Calu3 (cell line): ENCODE measurements around the gene BTF3L4. TPM values are rescaled to one million over a fixed set of nuclear protein-coding genes. Genes with fewer than 3 reads are reported as not detected.

Source experiments
- BruUV-seq: library from RNA; stranded (reverse); fragments of 400-500 nt; replicated peaks from 2 replicates; lab custom pipeline; 2021; lab: Mats Ljungman, UMichigan
- CTCF ChIA-PET: fragments of 300-600 bp; sonication (Branson Sonifier 250); formaldehyde crosslinking; loops from one replicate; lab custom pipeline; 2022; ENCODE audit warnings: antibody characterized with exemption; lab: Charles Lee
- DNase-seq: peaks from one replicate; pipeline ENCODE4 v3.0.0; 2022
- H3K27ac Mint-ChIP-seq: one replicate; pipeline ENCODE4 v1.8.0; 2022; ENCODE audit warnings: mixed read lengths; ENCODE audit not compliant: unreplicated experiment
- H3K27me3 Mint-ChIP-seq: one replicate; pipeline ENCODE4 v1.8.0; 2022; ENCODE audit warnings: mixed read lengths; ENCODE audit not compliant: unreplicated experiment
- H3K36me3 Mint-ChIP-seq: one replicate; pipeline ENCODE4 v1.8.0; 2022; ENCODE audit warnings: mild to moderate bottlenecking, moderate library complexity, mixed read lengths; ENCODE audit not compliant: insufficient read depth, unreplicated experiment
- H3K4me1 Mint-ChIP-seq: one replicate; pipeline ENCODE4 v1.8.0; 2022; ENCODE audit warnings: mild to moderate bottlenecking, low read depth, mixed read lengths; ENCODE audit not compliant: unreplicated experiment
- H3K4me3 Mint-ChIP-seq: one replicate; pipeline ENCODE4 v1.8.0; 2022; ENCODE audit warnings: mild to moderate bottlenecking, low read depth, moderate library complexity, mixed read lengths; ENCODE audit not compliant: unreplicated experiment
- H3K9me3 Mint-ChIP-seq: one replicate; pipeline ENCODE4 v1.8.0; 2022; ENCODE audit warnings: low read depth, mixed read lengths; ENCODE audit not compliant: unreplicated experiment
- intact Hi-C: fragments of 100-400 bp; cut with micrococcal nuclease; formaldehyde crosslinking; loops from one replicate; pipeline ENCODE4 v1.10.0; 2022; ENCODE audit not compliant: unreplicated experiment
- total RNA-seq: library from RNA; stranded (reverse); gene quantifications from 2 replicates; pipeline ENCODE4 v1.2.3, GENCODE V29; 2022
- TF ChIP-seq, protein P1 (sequence below): fragments of 200-600 bp; IDR thresholded peaks from one replicate; pipeline ENCODE4 v1.8.0; 2022; ENCODE audit warnings: antibody characterized with exemption; ENCODE audit not compliant: unreplicated experiment

Gene BTF3L4
- total RNA-seq, 1 experiment from 2014 or later: 70.4 TPM

DNA sequence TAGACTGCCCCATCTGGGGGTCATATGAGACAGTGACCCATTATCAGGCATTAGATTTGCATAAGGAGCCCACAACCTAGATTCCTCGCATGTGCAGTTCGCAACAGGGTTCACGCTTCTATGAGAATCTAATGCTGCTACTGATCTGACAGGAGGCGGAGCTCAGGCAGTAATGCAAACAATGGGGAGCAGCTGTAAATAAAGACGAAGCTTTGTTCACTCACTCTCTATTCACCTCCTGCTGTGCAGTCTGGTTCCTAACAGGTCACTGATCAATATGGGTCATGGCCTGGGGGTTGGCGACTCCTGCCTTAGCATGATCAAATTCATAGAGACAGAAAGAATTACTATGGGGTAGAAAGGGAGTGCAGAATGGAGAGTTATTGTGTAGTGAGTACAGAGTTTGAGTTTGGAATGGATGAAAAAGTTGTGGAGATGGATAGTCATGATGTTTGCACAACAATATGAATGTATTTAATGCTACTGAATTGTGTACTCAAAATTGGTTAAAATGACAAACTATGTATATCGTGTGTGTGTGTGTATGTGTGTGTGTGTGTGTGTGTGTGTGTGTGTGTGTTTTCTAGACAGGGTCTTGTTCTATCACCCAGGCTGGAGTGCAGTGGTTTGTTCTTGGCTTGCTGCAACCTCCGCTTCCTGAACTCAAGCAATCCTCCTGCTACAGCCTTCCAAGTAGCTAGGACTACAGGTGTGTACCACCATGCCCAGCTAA is 42.2 kb downstream of the BTF3L4 start:
- CTCF ChIA-PET: no interaction called here
- Mint-ChIP-seq H3K27me3 (no peaks in the 10 kb centered on the region), H3K36me3 (peaks cover 17% of the 10 kb centered on the region), H3K9me3 (no peaks in the 10 kb centered on the region), H3K4me3 (no peak overlapping the region), H3K4me1 (peaks cover 8% of the 10 kb centered on the region), H3K27ac (no peak overlapping the region)
- BruUV-seq: no TSS peak
- DNase-seq: no peak
- intact Hi-C loops: no loop called here
- TF ChIP-seq, protein P1, sequence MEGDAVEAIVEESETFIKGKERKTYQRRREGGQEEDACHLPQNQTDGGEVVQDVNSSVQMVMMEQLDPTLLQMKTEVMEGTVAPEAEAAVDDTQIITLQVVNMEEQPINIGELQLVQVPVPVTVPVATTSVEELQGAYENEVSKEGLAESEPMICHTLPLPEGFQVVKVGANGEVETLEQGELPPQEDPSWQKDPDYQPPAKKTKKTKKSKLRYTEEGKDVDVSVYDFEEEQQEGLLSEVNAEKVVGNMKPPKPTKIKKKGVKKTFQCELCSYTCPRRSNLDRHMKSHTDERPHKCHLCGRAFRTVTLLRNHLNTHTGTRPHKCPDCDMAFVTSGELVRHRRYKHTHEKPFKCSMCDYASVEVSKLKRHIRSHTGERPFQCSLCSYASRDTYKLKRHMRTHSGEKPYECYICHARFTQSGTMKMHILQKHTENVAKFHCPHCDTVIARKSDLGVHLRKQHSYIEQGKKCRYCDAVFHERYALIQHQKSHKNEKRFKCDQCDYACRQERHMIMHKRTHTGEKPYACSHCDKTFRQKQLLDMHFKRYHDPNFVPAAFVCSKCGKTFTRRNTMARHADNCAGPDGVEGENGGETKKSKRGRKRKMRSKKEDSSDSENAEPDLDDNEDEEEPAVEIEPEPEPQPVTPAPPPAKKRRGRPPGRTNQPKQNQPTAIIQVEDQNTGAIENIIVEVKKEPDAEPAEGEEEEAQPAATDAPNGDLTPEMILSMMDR: no peak

DNA sequence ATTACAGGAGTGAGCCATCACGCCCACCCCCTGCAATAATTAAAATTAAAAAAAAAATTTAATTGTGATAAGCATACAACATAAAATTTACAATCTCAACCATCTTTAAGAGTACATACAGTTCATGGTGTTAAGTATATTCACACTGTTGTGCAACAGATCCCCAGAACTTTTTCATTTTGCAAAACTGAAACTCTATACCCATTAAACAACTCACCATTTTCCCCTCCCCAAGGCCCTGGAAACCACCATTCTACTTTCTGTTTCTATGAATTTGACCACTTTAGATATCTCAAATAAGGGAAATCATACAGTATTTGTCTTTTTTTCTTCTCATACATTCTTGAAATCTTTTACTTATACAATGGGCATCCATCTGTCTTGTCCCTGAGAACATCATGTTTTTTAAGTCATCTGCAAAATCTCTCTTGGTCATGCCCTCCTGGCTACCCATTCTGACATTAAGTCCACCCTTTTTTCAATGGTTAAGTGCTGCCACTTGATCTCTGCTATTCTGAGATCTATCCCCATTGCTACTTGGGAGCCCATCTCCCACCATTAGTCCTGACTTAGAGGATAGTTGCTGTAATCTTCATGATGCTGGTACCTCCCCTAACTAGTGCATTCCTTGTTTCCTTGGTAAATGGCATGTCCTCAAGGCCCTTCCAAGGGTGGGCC is 46.4 kb downstream of the BTF3L4 start:
- Mint-ChIP-seq H3K4me3 (no peak overlapping the region), H3K4me1 (peaks cover 8% of the 10 kb centered on the region), H3K9me3 (no peaks in the 10 kb centered on the region), H3K27me3 (no peaks in the 10 kb centered on the region), H3K36me3 (no peaks in the 10 kb centered on the region), H3K27ac (no peak overlapping the region)
- no TSS peak for BruUV-seq
- DNase-seq: no peak
- TF ChIP-seq, protein P1: no peak
- CTCF ChIA-PET: no interaction called here
- intact Hi-C loops: no loop called here

DNA sequence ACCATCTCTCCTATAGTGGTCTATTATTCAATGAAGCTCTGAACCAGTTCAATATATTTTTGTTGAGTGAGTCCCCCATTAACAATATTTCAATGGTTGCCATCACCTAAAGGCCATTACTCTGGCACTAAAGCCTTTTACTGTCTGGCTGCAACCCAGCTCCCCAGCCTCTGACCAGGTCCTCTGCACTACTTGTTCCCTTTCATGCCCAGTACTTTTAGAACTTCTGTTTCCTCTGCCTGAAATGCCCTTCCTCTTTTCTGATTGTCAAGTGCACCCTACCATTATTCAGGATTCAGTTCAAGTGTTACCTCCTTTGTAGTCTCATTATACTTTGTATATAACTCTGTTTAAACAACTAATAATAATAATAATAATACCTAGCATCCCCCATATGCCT is 55.4 kb downstream of the BTF3L4 start:
- Mint-ChIP-seq H3K27me3 (no peaks in the 10 kb centered on the region), H3K9me3 (no peaks in the 10 kb centered on the region), H3K4me3 (no peak overlapping the region), H3K36me3 (no peaks in the 10 kb centered on the region), H3K27ac (no peak overlapping the region), H3K4me1 (no peaks in the 10 kb centered on the region)
- BruUV-seq: no TSS peak
- CTCF ChIA-PET: interaction anchor here (1.2 kb wide), 1 partner anchor 8 kb away, joined by 3 read pairs; no protein-coding TSS in a partner anchor
- DNase-seq: no peak
- intact Hi-C loops: no loop called here
- TF ChIP-seq, protein P1: no peak

DNA sequence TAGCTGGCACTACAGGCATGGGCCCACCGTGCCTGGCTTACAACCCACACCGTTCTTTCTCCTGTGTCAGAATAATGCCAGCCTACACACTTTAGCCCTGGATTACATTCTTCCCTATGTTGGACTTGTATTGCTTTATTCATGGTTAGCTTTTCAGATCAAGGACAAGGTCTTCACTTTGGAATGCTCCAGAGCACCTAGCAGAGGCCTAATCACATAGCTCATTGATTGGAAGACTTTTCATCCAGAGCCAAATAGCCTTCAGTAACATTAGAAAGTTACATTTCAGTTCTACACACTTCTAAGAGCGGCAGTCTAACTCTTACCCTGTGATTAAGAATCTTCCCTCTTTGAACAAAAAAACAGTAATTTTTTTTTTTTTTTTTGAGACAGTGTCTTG is 56.4 kb downstream of the BTF3L4 start:
- Mint-ChIP-seq H3K27ac (no peak overlapping the region), H3K9me3 (no peaks in the 10 kb centered on the region), H3K27me3 (no peaks in the 10 kb centered on the region), H3K36me3 (no peaks in the 10 kb centered on the region), H3K4me3 (no peak overlapping the region), H3K4me1 (no peaks in the 10 kb centered on the region)
- no peak for DNase-seq
- intact Hi-C loops: no loop called here
- BruUV-seq: no TSS peak
- TF ChIP-seq, protein P1: no peak
- CTCF ChIA-PET: no interaction called here
